Cerebellar nuclear complex (tissue), 1 donor: ENCODE results near the gene ARMS2.

Source experiments
- DNase-seq, 2 experiments: peaks; one replicate each; lab custom pipeline; 2025; lab: John Stamatoyannopoulos, UW

ARMS2 gene

GRCh38 chr10:122471531-122472177 is 17.2 kb downstream of the ARMS2 start:
- DNase-seq, result no peak

- DNase-seq, result no peak
Observed at GRCh38 chr10:122473116-122473515, 18.7 kb downstream of the ARMS2 start.

GRCh38 chr10:122474131-122474818 is 19.8 kb downstream of the ARMS2 start:
- DNase-seq, result no peak

- no peak for DNase-seq
Observed at GRCh38 chr10:122475100-122475499, 20.6 kb downstream of the ARMS2 start.

- no peak for DNase-seq
Observed at GRCh38 chr10:122475591-122476332, 21.3 kb downstream of the ARMS2 start.

GRCh38 chr10:122476333-122476695 is 21.9 kb downstream of the ARMS2 start:
- DNase-seq, result no peak

- DNase-seq, result no peak
Observed at GRCh38 chr10:122477436-122477835, 23.0 kb downstream of the ARMS2 start.

- no peak for DNase-seq
Observed at GRCh38 chr10:122478971-122479370, 24.5 kb downstream of the ARMS2 start.

GRCh38 chr10:122480146-122480833 is 25.8 kb downstream of the ARMS2 start:
- no peak for DNase-seq

GRCh38 chr10:122481296-122482056 is 27.0 kb downstream of the ARMS2 start:
- DNase-seq, result no peak

GRCh38 chr10:122484276-122485060 is 30.0 kb downstream of the ARMS2 start:
- no peak for DNase-seq

- DNase-seq, result no peak
Observed at GRCh38 chr10:122485670-122486069, 31.2 kb downstream of the ARMS2 start.

- no peak for DNase-seq
Observed at GRCh38 chr10:122486406-122487080, 32.1 kb downstream of the ARMS2 start.

- DNase-seq, result no peak
Observed at GRCh38 chr10:122487174-122487765, 32.8 kb downstream of the ARMS2 start.

GRCh38 chr10:122490268-122490667 is 35.8 kb downstream of the ARMS2 start:
- no peak for DNase-seq

- DNase-seq, result no peak
Observed at GRCh38 chr10:122490786-122491680, 36.6 kb downstream of the ARMS2 start.

GRCh38 chr10:122492006-122492405 is 37.6 kb downstream of the ARMS2 start:
- no peak for DNase-seq

- DNase-seq, result no peak
Observed at GRCh38 chr10:122492999-122493481, 38.6 kb downstream of the ARMS2 start.

- DNase-seq, result no peak
Observed at GRCh38 chr10:122493761-122494160, 39.3 kb downstream of the ARMS2 start.
